ENCODE results near the gene KCTD17.

The KCTD17 gene

DNA sequence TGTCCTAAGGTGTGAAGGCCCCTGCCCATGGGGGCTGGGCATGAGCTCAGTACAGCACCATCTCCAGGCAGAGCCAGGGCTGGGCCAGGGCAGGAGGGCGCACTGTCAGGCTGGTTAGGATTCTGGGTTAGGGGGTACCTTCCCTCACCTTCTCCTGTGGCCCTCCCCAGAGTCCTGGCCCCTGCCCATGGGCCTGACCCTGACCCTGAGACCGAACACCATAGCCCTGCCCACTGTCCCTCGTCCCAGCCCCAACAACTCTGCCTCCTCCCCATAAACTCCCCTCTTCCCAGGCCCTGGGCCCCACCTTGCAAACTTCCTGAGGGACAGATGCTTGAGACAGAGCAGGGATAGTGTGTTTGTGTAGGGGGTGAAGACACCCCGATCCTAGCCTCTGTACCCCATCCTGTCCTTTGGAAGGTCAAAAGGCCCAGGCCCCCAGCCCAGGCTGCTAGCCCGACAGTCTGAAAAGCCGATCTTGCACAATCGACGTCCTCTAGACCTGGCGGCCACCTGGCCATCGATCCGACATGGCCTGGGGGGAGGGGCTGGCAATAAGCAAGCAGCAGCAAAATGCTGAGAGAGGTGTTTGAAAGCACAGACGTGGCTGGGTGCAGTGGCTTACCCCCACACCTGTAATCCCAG, 60.7 kb downstream of the KCTD17 start:
- Histone ChIP-seq H3K9me3 (ENCODE audit: control insufficient read depth in 1 of 2, low read length in 2 of 2) (no peaks in the 10 kb centered on the region), H3K36me3 (ENCODE audit: control insufficient read depth in 1 of 2, insufficient read depth in 2 of 2, low read length in 2 of 2) (no peaks in the 10 kb centered on the region), H3K9ac (ENCODE audit: low read depth in 1 of 2, low read length in 2 of 2) (no peak overlapping the region), H3K4me3 (ENCODE audit: low read depth in 1 of 2, low read length in 2 of 2) (no peak overlapping the region), H3K27ac (ENCODE audit: low read depth, low read length) (no peak overlapping the region), H3K27me3 (ENCODE audit: control insufficient read depth in 1 of 2, insufficient read depth in 2 of 2, low read length in 2 of 2) (no peaks in the 10 kb centered on the region), H3K4me1 (ENCODE audit: control insufficient read depth in 1 of 2, insufficient read depth in 2 of 2, low read length in 2 of 2) (peaks cover 3 to 8% of the 10 kb centered on the region in 2 donors)
